Measurements from ENCODE around the gene GRID1. TPM values are rescaled to one million over a fixed set of nuclear protein-coding genes. Genes with fewer than 3 reads are reported as not detected.

GRID1 gene
- total RNA-seq, 4 donors from 2014 or later: 0.40 to 1.9 (median 1.00) TPM

GRCh38 chr10:85696893-85697292 is 669.7 kb downstream of the GRID1 start:
- TF ChIP-seq POLR2AphosphoS5 (IDR thresholded peaks at IDR 0.05) (no peak), CTCF (IDR thresholded peaks at IDR 0.05) (no peak), EP300 (IDR thresholded peaks at IDR 0.05; ENCODE audit: low read depth) (no peak), POLR2A (IDR thresholded peaks at IDR 0.05) (no peak)
- Histone ChIP-seq H3K27me3 (no peaks in the 10 kb centered on the region), H3K36me3 (no peaks in the 10 kb centered on the region), H3K9me3 (no peaks in the 10 kb centered on the region), H3K4me1 (no peaks in the 10 kb centered on the region), H3K4me3 (no peak overlapping the region), H3K27ac (no peak overlapping the region)
- 92 to 100% methylated on average over 1 of the region's 1 CpG for WGBS, 2 donors (ENCODE audit: low coverage in 1 of 2)
- in situ Hi-C loops (cut with MboI; ENCODE audit: low pct_ligation_motif_present in 1 of 4, low pct_unique_long_range_greater_than_20kb in 1 of 4, low sequenced_read_pairs in 3 of 4): no loop called here
- intact Hi-C loops (cut with DNase I; ENCODE audit: low total_unique reads): no loop called here
- no peak for DNase-seq

GRCh38 chr10:85682621-85683020 is 684.0 kb downstream of the GRID1 start:
- intact Hi-C loops (cut with DNase I; ENCODE audit: low total_unique reads) (no loop called here), in situ Hi-C loops (cut with MboI; ENCODE audit: low pct_ligation_motif_present in 1 of 4, low pct_unique_long_range_greater_than_20kb in 1 of 4, low sequenced_read_pairs in 3 of 4) (no loop called here)
- Histone ChIP-seq H3K27ac (no peak overlapping the region), H3K9me3 (no peaks in the 10 kb centered on the region), H3K4me3 (no peak overlapping the region), H3K4me1 (no peaks in the 10 kb centered on the region), H3K27me3 (no peaks in the 10 kb centered on the region), H3K36me3 (no peaks in the 10 kb centered on the region)
- TF ChIP-seq POLR2A (IDR thresholded peaks at IDR 0.05) (no peak), POLR2AphosphoS5 (IDR thresholded peaks at IDR 0.05) (no peak), CTCF (IDR thresholded peaks at IDR 0.05) (no peak)
- WGBS, 2 donors (ENCODE audit: low coverage in 1 of 2): 77% methylated on average over 1 of the region's 1 CpG; no CpG with 5 or more reads in 1 of the 2 donors
- DNase-seq: no peak

- no peak overlapping the region for H3K27ac ChIP-seq
- H3K27me3 ChIP-seq: no peaks in the 10 kb centered on the region
- H3K4me3 ChIP-seq: no peak overlapping the region
- no peak for DNase-seq
- TF ChIP-seq EP300 (IDR thresholded peaks at IDR 0.05; ENCODE audit: low read depth) (no peak), CTCF (IDR thresholded peaks at IDR 0.05) (no peak), POLR2A (IDR thresholded peaks at IDR 0.05) (no peak), POLR2AphosphoS5 (IDR thresholded peaks at IDR 0.05) (no peak)
- no peaks in the 10 kb centered on the region for H3K9me3 ChIP-seq
- intact Hi-C loops (cut with DNase I; ENCODE audit: low total_unique reads): no loop called here
- WGBS, 2 donors (ENCODE audit: low coverage in 1 of 2): 40 to 71% methylated on average over 1 to 4 of the region's 4 CpGs
- H3K36me3 ChIP-seq: no peaks in the 10 kb centered on the region
- in situ Hi-C loops (cut with MboI; ENCODE audit: low pct_ligation_motif_present in 1 of 4, low pct_unique_long_range_greater_than_20kb in 1 of 4, low sequenced_read_pairs in 3 of 4): no loop called here
- H3K4me1 ChIP-seq: no peaks in the 10 kb centered on the region
These were observed 686.9 kb downstream of the GRID1 start for GRCh38 chr10:85679710-85680109.

- intact Hi-C loops (cut with DNase I; ENCODE audit: low total_unique reads): no loop called here
- WGBS, 2 donors (ENCODE audit: low coverage in 1 of 2): 88% methylated on average over 2 of the region's 2 CpGs; no CpG with 5 or more reads in 1 of the 2 donors
These were observed 687.5 kb downstream of the GRID1 start for GRCh38 chr10:85679061-85679460.

More at GRCh38 chr10:85679061-85679460, 687.5 kb downstream of the GRID1 start:
- DNase-seq: no peak
- H3K27ac ChIP-seq: no peak overlapping the region
- no peak overlapping the region for H3K4me3 ChIP-seq
- in situ Hi-C loops (cut with MboI; ENCODE audit: low pct_ligation_motif_present in 1 of 4, low pct_unique_long_range_greater_than_20kb in 1 of 4, low sequenced_read_pairs in 3 of 4): no loop called here
- H3K9me3 ChIP-seq: no peaks in the 10 kb centered on the region
- TF ChIP-seq CTCF (IDR thresholded peaks at IDR 0.05) (no peak), EP300 (IDR thresholded peaks at IDR 0.05; ENCODE audit: low read depth) (no peak), POLR2A (IDR thresholded peaks at IDR 0.05) (no peak), POLR2AphosphoS5 (IDR thresholded peaks at IDR 0.05) (no peak)
- H3K27me3 ChIP-seq: no peaks in the 10 kb centered on the region
- H3K4me1 ChIP-seq: no peaks in the 10 kb centered on the region
- H3K36me3 ChIP-seq: no peaks in the 10 kb centered on the region
